Measurements from ENCODE around the gene PALM.

Gene PALM

DNA sequence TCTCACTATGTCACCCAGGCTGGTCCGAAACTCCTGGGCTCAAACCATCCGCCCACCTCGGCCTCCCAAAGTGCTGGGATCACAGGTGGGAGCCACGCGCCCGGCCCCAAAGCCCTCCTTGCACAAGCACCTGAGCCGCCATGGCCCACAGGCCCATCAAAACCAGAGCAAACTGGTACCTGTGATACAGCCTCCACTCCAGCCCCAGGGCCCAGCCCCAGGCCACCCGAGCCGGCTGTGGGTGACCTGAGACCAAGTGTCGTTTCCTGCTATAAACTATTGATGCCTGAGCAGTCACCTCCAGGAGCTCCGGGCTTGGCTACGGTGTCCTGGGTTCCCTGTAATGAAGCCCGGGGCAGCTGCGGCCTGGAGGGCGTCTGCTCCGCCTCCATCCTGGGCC lies 78.8 kb downstream of the PALM start:
- no peak for TF ChIP-seq CSDC2 (CRISPR knock-in tag; IDR thresholded peaks at IDR 0.05)
- no peak for TF ChIP-seq ZNF70 (CRISPR knock-in tag; IDR thresholded peaks at IDR 0.05)
- no peak for TF ChIP-seq ESRRG (CRISPR knock-in tag; IDR thresholded peaks at IDR 0.05)
- TF ChIP-seq TCF4 (CRISPR knock-in tag; IDR thresholded peaks at IDR 0.05; ENCODE audit: borderline replicate concordance): no peak
- TF ChIP-seq GLIS3 (CRISPR knock-in tag; IDR thresholded peaks at IDR 0.05): no peak
- TF ChIP-seq, protein P1, sequence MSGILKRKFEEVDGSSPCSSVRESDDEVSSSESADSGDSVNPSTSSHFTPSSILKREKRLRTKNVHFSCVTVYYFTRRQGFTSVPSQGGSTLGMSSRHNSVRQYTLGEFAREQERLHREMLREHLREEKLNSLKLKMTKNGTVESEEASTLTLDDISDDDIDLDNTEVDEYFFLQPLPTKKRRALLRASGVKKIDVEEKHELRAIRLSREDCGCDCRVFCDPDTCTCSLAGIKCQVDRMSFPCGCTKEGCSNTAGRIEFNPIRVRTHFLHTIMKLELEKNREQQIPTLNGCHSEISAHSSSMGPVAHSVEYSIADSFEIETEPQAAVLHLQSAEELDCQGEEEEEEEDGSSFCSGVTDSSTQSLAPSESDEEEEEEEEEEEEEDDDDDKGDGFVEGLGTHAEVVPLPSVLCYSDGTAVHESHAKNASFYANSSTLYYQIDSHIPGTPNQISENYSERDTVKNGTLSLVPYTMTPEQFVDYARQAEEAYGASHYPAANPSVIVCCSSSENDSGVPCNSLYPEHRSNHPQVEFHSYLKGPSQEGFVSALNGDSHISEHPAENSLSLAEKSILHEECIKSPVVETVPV (CRISPR knock-in tag; IDR thresholded peaks at IDR 0.05): no peak
- no peak for TF ChIP-seq TOX (CRISPR knock-in tag; IDR thresholded peaks at IDR 0.05; ENCODE audit: borderline replicate concordance)
- TF ChIP-seq, protein P2, sequence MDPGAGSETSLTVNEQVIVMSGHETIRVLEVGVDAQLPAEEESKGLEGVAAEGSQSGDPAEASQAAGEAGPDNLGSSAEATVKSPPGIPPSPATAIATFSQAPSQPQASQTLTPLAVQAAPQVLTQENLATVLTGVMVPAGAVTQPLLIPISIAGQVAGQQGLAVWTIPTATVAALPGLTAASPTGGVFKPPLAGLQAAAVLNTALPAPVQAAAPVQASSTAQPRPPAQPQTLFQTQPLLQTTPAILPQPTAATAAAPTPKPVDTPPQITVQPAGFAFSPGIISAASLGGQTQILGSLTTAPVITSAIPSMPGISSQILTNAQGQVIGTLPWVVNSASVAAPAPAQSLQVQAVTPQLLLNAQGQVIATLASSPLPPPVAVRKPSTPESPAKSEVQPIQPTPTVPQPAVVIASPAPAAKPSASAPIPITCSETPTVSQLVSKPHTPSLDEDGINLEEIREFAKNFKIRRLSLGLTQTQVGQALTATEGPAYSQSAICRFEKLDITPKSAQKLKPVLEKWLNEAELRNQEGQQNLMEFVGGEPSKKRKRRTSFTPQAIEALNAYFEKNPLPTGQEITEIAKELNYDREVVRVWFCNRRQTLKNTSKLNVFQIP (CRISPR knock-in tag; IDR thresholded peaks at IDR 0.05; ENCODE audit: borderline replicate concordance, low read depth): no peak

DNA sequence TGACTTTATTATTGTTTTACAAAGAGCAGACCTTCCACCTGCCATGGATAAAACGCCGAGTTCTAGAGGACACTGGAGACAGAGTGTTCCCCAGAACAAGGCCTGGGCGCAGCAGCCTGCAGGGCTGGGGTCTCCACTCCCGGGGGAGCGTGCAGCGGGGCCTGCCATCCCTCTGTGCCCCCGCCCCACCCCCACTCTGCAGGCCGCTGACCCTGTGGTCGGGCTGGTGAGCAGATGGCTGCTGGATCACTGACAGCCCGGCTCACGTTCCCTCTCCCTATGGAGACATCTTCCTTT lies 79.9 kb downstream of the PALM start:
- no peak for ATAC-seq
- TF ChIP-seq, protein P2 (CRISPR knock-in tag; IDR thresholded peaks at IDR 0.05; ENCODE audit: borderline replicate concordance, low read depth): no peak
- TF ChIP-seq, protein P3, sequence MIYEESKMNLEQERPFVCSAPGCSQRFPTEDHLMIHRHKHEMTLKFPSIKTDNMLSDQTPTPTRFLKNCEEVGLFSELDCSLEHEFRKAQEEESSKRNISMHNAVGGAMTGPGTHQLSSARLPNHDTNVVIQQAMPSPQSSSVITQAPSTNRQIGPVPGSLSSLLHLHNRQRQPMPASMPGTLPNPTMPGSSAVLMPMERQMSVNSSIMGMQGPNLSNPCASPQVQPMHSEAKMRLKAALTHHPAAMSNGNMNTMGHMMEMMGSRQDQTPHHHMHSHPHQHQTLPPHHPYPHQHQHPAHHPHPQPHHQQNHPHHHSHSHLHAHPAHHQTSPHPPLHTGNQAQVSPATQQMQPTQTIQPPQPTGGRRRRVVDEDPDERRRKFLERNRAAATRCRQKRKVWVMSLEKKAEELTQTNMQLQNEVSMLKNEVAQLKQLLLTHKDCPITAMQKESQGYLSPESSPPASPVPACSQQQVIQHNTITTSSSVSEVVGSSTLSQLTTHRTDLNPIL (CRISPR knock-in tag; IDR thresholded peaks at IDR 0.05; ENCODE audit: low read depth): no peak
- TF ChIP-seq ZNF8 (CRISPR knock-in tag; IDR thresholded peaks at IDR 0.05): no peak
- TF ChIP-seq BACH2 (CRISPR knock-in tag; IDR thresholded peaks at IDR 0.05; ENCODE audit: borderline replicate concordance): no peak
- TF ChIP-seq GLIS3 (CRISPR knock-in tag; IDR thresholded peaks at IDR 0.05): no peak
- TF ChIP-seq TCF4 (CRISPR knock-in tag; IDR thresholded peaks at IDR 0.05; ENCODE audit: borderline replicate concordance): no peak
- no peak for TF ChIP-seq ZNF70 (CRISPR knock-in tag; IDR thresholded peaks at IDR 0.05)
- no peak for TF ChIP-seq PPARA (CRISPR knock-in tag; IDR thresholded peaks at IDR 0.05; ENCODE audit: borderline replicate concordance)
- no peak for TF ChIP-seq ZFP30 (CRISPR knock-in tag; IDR thresholded peaks at IDR 0.05)
- TF ChIP-seq, protein P1 (CRISPR knock-in tag; IDR thresholded peaks at IDR 0.05): no peak
- TF ChIP-seq TOX (CRISPR knock-in tag; IDR thresholded peaks at IDR 0.05; ENCODE audit: borderline replicate concordance): no peak
- TF ChIP-seq OSR1 (CRISPR knock-in tag; IDR thresholded peaks at IDR 0.05): no peak
- no peak for TF ChIP-seq SNAI2 (CRISPR knock-in tag; IDR thresholded peaks at IDR 0.05)

More for the DNA sequence above, 78.8 kb downstream of the PALM start:
- ATAC-seq: no peak

DNA sequence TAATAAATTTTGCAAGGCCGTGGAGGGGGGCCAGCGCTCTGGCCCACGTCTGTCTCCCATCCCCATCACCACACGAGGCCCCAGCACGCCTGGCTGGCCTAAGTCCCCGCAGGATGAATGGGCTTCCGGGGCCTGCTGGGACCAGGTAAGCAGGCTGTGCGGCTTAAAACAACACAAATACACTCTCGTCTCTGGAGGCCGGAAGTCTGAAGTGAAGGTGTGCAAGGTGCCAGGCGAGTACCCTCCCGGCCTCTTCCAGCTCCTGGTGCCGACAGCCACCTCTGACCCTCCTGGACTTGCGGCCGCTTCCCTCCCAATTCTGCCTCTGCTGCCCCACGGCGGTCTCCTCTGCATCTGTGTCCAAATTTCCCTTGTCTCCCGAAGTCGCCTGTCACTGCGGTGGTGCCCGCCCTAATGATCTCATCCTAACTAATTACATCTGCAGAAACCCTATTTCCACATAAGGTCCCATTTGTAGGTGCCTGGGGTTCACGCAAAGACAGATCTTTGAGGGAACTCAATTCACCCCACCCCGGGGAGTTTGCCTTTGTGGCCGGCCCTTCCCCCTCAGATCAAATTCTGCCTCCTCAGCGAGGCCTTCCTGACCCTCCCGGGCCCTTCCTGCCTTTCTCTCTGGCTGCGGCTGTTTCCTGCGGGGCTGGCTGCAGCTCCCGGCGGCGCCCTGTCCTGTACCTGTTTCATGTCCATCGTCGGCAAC lies 80.4 kb downstream of the PALM start:
- TF ChIP-seq ZNF70 (CRISPR knock-in tag; IDR thresholded peaks at IDR 0.05): no peak
- TF ChIP-seq, protein P2 (CRISPR knock-in tag; IDR thresholded peaks at IDR 0.05; ENCODE audit: borderline replicate concordance, low read depth): no peak
- TF ChIP-seq ZFP30 (CRISPR knock-in tag; IDR thresholded peaks at IDR 0.05): no peak
- TF ChIP-seq ARNTL (CRISPR knock-in tag; IDR thresholded peaks at IDR 0.05; ENCODE audit: borderline replicate concordance, low read depth): no peak
- ATAC-seq: peak; percentile 34; the same call in 1 of the 3 replicates

DNA sequence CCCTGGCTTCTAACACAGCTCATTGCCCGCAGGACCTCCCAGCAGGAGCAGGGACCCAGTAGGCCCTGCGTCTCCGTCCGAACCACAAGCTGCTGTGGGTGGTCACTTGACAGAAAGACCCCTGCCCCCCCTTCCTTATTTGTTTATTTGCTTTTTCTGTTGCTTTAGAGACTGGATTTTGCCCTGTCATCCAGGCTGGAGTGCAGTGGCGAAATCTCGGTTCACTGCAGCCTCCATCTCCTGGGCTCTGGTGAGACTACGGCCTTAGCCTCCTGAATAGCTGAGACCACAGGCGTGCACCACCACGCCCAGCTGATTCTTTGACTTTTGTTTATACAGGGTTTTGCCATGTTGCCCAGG lies 80.9 kb downstream of the PALM start:
- no peak for TF ChIP-seq GLIS3 (CRISPR knock-in tag; IDR thresholded peaks at IDR 0.05)
- TF ChIP-seq, protein P2 (CRISPR knock-in tag; IDR thresholded peaks at IDR 0.05; ENCODE audit: borderline replicate concordance, low read depth): no peak
- TF ChIP-seq CSDC2 (CRISPR knock-in tag; IDR thresholded peaks at IDR 0.05): no peak
- no peak for TF ChIP-seq ISL1 (CRISPR knock-in tag; IDR thresholded peaks at IDR 0.05)
- no peak for TF ChIP-seq ZNF565 (CRISPR knock-in tag; conservative IDR thresholded peaks at IDR 0.05; ENCODE audit: low read depth)
- no peak for TF ChIP-seq ARNTL (CRISPR knock-in tag; IDR thresholded peaks at IDR 0.05; ENCODE audit: borderline replicate concordance, low read depth)
- no peak for TF ChIP-seq ESRRG (CRISPR knock-in tag; IDR thresholded peaks at IDR 0.05)
- no peak for ATAC-seq

Data from SK-N-SH treated with all-trans-retinoic acid at 6 μM for 48 hours (cell line).